ENCODE data around the gene SCAMP1. TPM values are rescaled to one million over a fixed set of nuclear protein-coding genes. Genes with fewer than 3 reads are reported as not detected.

Gene SCAMP1
- total and polyA plus RNA-seq, 2 of the 8 experiments (the other 6 are each of a cell fraction or from before 2014, with no cell fraction given), result 18.6 to 55.9 TPM

GRCh38 chr5:78483809-78484521, 123.5 kb downstream of the SCAMP1 start (continued):
- TF ChIP-seq SP1 (IDR thresholded peaks at IDR 0.05; ENCODE audit: low read depth, low read length), result no peak
- no peak for TF ChIP-seq RNF2 (IDR thresholded peaks at IDR 0.05; ENCODE audit: borderline replicate concordance, low read depth, low read length, missing control alignments, poor library complexity, severe bottlenecking)
- TF ChIP-seq USF2 (IDR thresholded peaks at IDR 0.05; ENCODE audit: low read length), result no peak
- TF ChIP-seq EP300 (IDR thresholded peaks at IDR 0.05; ENCODE audit: borderline replicate concordance in 1 of 2, low read depth in 2 of 2, low read length in 2 of 2), result no peak
